ENCODE measurements around the gene PALD1. TPM values are rescaled to one million over a fixed set of nuclear protein-coding genes. Genes with fewer than 3 reads are reported as not detected.
A peak's percentile ranks its signal among the peaks of the same experiment; 100 is the strongest.

Gene PALD1
- total and polyA plus RNA-seq, 9 of the 15 experiments (the other 6 are each of a cell fraction or from before 2014, with no cell fraction given) = 0.03 to 0.29 (median 0.09) TPM; not detected in 2

DNA sequence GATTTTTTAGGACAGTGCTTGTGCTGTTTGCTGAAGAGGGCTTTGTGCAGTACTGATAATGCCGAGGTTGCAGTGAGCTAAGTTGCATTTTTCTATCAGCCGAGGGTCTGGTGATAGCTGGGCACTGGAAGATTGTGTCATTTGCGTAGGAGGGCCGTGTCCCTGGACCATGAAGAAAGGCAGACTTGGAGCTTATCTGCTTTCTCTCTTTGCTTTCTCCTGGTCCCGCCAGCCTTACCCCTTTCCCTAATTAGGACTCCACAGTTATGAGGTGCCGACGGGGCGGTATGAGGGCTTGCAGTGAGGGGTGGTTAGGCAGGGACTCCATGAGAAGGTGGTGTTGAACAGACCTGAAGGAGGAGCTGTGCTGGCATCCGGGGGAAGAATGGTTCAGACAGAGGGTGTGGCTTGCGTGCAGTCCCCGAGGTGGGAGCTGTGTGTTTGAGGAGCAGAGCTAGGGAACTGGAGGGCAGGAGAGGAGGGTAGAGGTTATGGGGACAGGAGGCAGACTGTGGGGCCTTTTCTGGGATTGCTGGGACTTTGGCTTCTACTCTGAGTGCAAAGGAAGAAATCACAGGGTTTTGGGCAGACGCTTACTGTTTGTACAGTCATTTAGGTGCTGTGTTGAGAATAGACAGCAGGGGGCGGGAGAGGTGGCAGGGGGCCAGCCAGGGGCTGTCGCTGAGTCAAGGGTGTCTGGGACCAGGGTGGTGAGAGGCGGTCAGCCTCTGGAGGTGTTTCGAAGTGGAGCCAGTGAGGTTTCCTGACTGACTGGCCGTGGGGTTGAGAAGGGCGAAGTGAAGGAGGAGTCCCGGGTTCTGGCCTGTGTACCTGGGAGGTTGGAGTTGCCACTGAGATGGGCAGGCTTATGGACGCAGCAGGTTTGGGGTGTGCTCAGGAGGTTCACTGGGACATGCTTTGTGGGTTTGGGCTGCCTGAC lies 80.6 kb downstream of the PALD1 start (continued):
- no peak for TF ChIP-seq MYBL2 (IDR thresholded peaks at IDR 0.05; ENCODE audit: low read depth)
- no peak for TF ChIP-seq MYBL2 (CRISPR knock-in tag; IDR thresholded peaks at IDR 0.05; ENCODE audit: borderline replicate concordance)
- TF ChIP-seq ZNF77 (CRISPR knock-in tag; IDR thresholded peaks at IDR 0.05) = no peak
- peak; percentile 35; the same call in 1 of the 2 replicates for TF ChIP-seq ZFP1 (CRISPR knock-in tag; IDR thresholded peaks at IDR 0.05)
- no peak for TF ChIP-seq FUS (optimal IDR thresholded peaks at IDR 0.05; ENCODE audit: low read depth, low read length)
- no peak for TF ChIP-seq ESRRA (IDR thresholded peaks at IDR 0.05; ENCODE audit: borderline replicate concordance, low read depth)
- TF ChIP-seq ATF6 (CRISPR knock-in tag; IDR thresholded peaks at IDR 0.05) = peak; percentile 60; the same call in 1 of the 2 replicates
- peak; percentile 83; the same call in 1 of the 2 replicates for TF ChIP-seq NCOA1 (IDR thresholded peaks at IDR 0.05; ENCODE audit: low read depth)
- no peak for TF ChIP-seq GTF2A2 (tag; IDR thresholded peaks at IDR 0.05)
- peak; percentile 46; the same call in 1 of the 2 replicates for TF ChIP-seq L3MBTL2 (IDR thresholded peaks at IDR 0.05)
- no peak for TF ChIP-seq NR3C1 (CRISPR knock-in tag; IDR thresholded peaks at IDR 0.05)
- no peak for TF ChIP-seq NR1H2 (CRISPR knock-in tag; IDR thresholded peaks at IDR 0.05)
- TF ChIP-seq TCF7 (IDR thresholded peaks at IDR 0.05; ENCODE audit: borderline replicate concordance) = no peak
- no peak; a peak in 1 of 4 replicates for TF ChIP-seq SRF (CRISPR knock-in tag; IDR thresholded peaks at IDR 0.05)
- TF ChIP-seq SP1 (CRISPR knock-in tag; IDR thresholded peaks at IDR 0.05) = peak; percentile 72
- TF ChIP-seq PTBP1 (IDR thresholded peaks at IDR 0.05; ENCODE audit: low read depth, low read length) = no peak
